HepG2 (cell line): ENCODE measurements around the gene DAB2. TPM values are rescaled to one million over a fixed set of nuclear protein-coding genes. Genes with fewer than 3 reads are reported as not detected.

Source experiments
- CREM ChIP-seq, 2 experiments: sonication (generic) in 1 of 2; formaldehyde crosslinking in 1 of 2; IDR thresholded peaks; 2 replicates each; pipeline versions ENCODE4 v1.4.0 to v1.6.1; 2016 to 2020; ENCODE audit warnings: antibody characterized with exemption in 1 of 2, mild to moderate bottlenecking in 1 of 2, missing genetic modification reagents in 1 of 2
- EZH2 ChIP-seq: conservative IDR thresholded peaks from 2 replicates; pipeline ENCODE4 v1.6.1; 2012; ENCODE audit warnings: mild to moderate bottlenecking, low read depth, low read length, moderate library complexity
- FOXM1 ChIP-seq: sonication (generic); formaldehyde crosslinking; IDR thresholded peaks from 2 replicates; pipeline ENCODE4 v1.5.0; 2020; ENCODE audit warnings: missing genetic modification reagents
- HDAC2 ChIP-seq: sonication (generic); formaldehyde crosslinking; IDR thresholded peaks from 2 replicates; pipeline ENCODE4 v1.4.0; 2020; ENCODE audit warnings: missing genetic modification reagents
- MYC ChIP-seq: sonication (generic); formaldehyde crosslinking; IDR thresholded peaks from 2 replicates; pipeline ENCODE4 v1.9.0; 2021; ENCODE audit warnings: missing genetic modification reagents, borderline replicate concordance
- PHF8 ChIP-seq: sonication (generic); formaldehyde crosslinking; IDR thresholded peaks from 2 replicates; pipeline ENCODE4 v1.5.0; 2020; ENCODE audit warnings: missing genetic modification reagents
- STAT5B ChIP-seq: sonication (generic); formaldehyde crosslinking; IDR thresholded peaks from 2 replicates; pipeline ENCODE4 v1.4.0; 2020; ENCODE audit warnings: missing genetic modification reagents
- TAF15 ChIP-seq: fragments of 200-400 bp; formaldehyde crosslinking; IDR thresholded peaks from one replicate; pipeline ENCODE4 v1.6.1; 2018; ENCODE audit warnings: mild to moderate bottlenecking, low read depth, low read length; ENCODE audit not compliant: poor library complexity, severe bottlenecking
- TCF7 ChIP-seq: sonication (generic); IDR thresholded peaks from 2 replicates; pipeline ENCODE4 v1.6.1; 2016; ENCODE audit warnings: antibody characterized with exemption, low read depth
- ZFP36 ChIP-seq: fragments of 150-350 bp; IDR thresholded peaks from 2 replicates; pipeline ENCODE4 v1.6.1; 2018; ENCODE audit warnings: borderline replicate concordance, low read length, low read depth; ENCODE audit not compliant: partially characterized antibody
- ZFX ChIP-seq: sonication (generic); formaldehyde crosslinking; IDR thresholded peaks from 2 replicates; pipeline ENCODE4 v1.4.0; 2020; ENCODE audit warnings: mild to moderate bottlenecking, low read depth, missing genetic modification reagents, moderate library complexity
- ZIK1 ChIP-seq: sonication (generic); formaldehyde crosslinking; IDR thresholded peaks from 2 replicates; pipeline ENCODE4 v1.5.0; 2020; ENCODE audit warnings: mild to moderate bottlenecking, low read depth, missing genetic modification reagents, borderline replicate concordance
- ZNF292 ChIP-seq: sonication (generic); formaldehyde crosslinking; IDR thresholded peaks from 2 replicates; pipeline ENCODE4 v1.8.1; 2022; ENCODE audit warnings: mild to moderate bottlenecking, low read depth, missing genetic modification reagents, borderline replicate concordance
- ZNF614 ChIP-seq: IDR thresholded peaks from 2 replicates; pipeline ENCODE4 v1.6.1; 2018; ENCODE audit warnings: missing biosample characterization, missing genetic modification reagents, inconsistent platforms, borderline replicate concordance
- polyA plus RNA-seq, 8 experiments: library from polyadenylated mRNA; depleted of rRNA in 3 of 8; stranded (reverse) in 7 of 8; unstranded in 1 of 8; fragments of >200 nt; fragmentation: Illumina TruSeq in 4 of 8; extraction: Trizol in 4 of 8; gene quantifications; 2 replicates each; pipeline versions ENCODE4 v1.2.1 to v1.2.3, GENCODE V29; 2011 to 2016; ENCODE audit warnings: low read depth in 4 of 8, missing spikeins in 1 of 8, mixed read lengths in 1 of 8; ENCODE audit not compliant: insufficient read depth in 1 of 8
- total RNA-seq, 5 experiments: library from RNA; depleted of rRNA; stranded (reverse); fragments of >200 nt; fragmentation: Illumina TruSeq; extraction: Trizol; gene quantifications; 2 replicates each; pipeline ENCODE4 v1.2.3, GENCODE V29; 2016; ENCODE audit warnings: low read depth in 1 of 5
- TF ChIP-seq, protein P1 (sequence below): fragments of 450-650 bp; IDR thresholded peaks from 2 replicates; pipeline ENCODE4 v1.6.1; 2017
- TF ChIP-seq, protein P2 (sequence below): sonication (generic); formaldehyde crosslinking; IDR thresholded peaks from 2 replicates; pipeline ENCODE4 v1.5.0; 2020; ENCODE audit warnings: mild to moderate bottlenecking, low read depth, missing genetic modification reagents, borderline replicate concordance
- TF ChIP-seq, protein P3 (sequence below): sonication (generic); formaldehyde crosslinking; IDR thresholded peaks from 2 replicates; pipeline ENCODE4 v1.5.0; 2020; ENCODE audit warnings: mild to moderate bottlenecking, missing genetic modification reagents
- TF ChIP-seq, protein P4 (sequence below): sonication (generic); formaldehyde crosslinking; IDR thresholded peaks from 2 replicates; pipeline ENCODE4 v1.8.1; 2023; ENCODE audit warnings: mild to moderate bottlenecking, inconsistent platforms, moderate library complexity, missing genetic modification reagents, borderline replicate concordance
- TF ChIP-seq, protein P5 (sequence below): sonication (generic); formaldehyde crosslinking; IDR thresholded peaks from 2 replicates; pipeline ENCODE4 v1.4.0; 2020; ENCODE audit warnings: missing genetic modification reagents, borderline replicate concordance

Gene DAB2
- total and polyA plus RNA-seq, 2 of the 13 experiments (the other 11 are each of a cell fraction or from before 2014, with no cell fraction given), result 6.4 to 6.5 TPM

DNA sequence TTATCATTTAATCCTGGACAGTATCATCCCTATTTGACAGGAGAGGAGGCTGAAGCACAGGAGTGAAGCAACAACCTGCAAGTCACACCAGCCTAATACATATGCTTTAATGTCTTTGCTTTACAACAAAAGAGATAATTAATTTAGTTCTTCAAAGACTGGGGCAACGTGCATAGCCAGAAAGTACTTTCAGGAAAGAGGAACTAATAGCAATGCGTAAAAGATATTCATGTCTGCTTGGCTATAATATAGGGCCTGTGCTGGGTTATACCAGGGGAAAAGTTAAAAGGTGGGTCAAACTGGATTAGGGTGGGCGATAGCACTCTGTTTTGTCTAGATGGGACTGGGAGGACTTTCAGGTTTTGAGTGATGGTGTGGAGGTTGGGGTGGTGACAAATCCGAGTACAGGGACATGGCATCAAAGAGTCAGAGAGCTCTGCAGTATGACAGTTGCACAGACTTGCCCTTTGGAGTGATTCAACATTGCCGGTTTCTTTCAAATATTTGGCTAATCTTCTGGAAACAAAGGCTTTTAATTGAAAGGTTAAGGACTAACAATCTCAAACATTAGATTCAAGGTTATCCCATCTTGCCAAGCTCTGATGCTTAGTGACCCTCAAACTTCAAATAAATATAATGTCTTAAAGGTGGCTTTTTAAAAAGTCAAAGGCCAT, 11.9 kb downstream of the DAB2 start (continued):
- TF ChIP-seq ZNF614 (CRISPR knock-in tag), result no peak
- TF ChIP-seq, protein P1, sequence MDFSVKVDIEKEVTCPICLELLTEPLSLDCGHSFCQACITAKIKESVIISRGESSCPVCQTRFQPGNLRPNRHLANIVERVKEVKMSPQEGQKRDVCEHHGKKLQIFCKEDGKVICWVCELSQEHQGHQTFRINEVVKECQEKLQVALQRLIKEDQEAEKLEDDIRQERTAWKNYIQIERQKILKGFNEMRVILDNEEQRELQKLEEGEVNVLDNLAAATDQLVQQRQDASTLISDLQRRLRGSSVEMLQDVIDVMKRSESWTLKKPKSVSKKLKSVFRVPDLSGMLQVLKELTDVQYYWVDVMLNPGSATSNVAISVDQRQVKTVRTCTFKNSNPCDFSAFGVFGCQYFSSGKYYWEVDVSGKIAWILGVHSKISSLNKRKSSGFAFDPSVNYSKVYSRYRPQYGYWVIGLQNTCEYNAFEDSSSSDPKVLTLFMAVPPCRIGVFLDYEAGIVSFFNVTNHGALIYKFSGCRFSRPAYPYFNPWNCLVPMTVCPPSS, result no peak
- TF ChIP-seq PHF8 (CRISPR knock-in tag), result no peak
- TF ChIP-seq, protein P2, sequence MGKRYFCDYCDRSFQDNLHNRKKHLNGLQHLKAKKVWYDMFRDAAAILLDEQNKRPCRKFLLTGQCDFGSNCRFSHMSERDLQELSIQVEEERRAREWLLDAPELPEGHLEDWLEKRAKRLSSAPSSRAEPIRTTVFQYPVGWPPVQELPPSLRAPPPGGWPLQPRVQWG, result no peak
- no peak for TF ChIP-seq ZFX (CRISPR knock-in tag)
- TF ChIP-seq, protein P3, sequence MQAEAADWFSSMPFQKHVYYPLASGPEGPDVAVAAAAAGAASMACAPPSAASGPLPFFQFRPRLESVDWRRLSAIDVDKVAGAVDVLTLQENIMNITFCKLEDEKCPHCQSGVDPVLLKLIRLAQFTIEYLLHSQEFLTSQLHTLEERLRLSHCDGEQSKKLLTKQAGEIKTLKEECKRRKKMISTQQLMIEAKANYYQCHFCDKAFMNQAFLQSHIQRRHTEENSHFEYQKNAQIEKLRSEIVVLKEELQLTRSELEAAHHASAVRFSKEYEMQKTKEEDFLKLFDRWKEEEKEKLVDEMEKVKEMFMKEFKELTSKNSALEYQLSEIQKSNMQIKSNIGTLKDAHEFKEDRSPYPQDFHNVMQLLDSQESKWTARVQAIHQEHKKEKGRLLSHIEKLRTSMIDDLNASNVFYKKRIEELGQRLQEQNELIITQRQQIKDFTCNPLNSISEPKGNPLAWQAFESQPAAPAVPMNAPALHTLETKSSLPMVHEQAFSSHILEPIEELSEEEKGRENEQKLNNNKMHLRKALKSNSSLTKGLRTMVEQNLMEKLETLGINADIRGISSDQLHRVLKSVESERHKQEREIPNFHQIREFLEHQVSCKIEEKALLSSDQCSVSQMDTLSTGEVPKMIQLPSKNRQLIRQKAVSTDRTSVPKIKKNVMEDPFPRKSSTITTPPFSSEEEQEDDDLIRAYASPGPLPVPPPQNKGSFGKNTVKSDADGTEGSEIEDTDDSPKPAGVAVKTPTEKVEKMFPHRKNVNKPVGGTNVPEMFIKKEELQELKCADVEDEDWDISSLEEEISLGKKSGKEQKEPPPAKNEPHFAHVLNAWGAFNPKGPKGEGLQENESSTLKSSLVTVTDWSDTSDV (CRISPR knock-in tag), result no peak
- TF ChIP-seq EZH2, result no peak
- TF ChIP-seq STAT5B, result no peak
- peak; percentile 63 for TF ChIP-seq CREM (IDR thresholded peaks at IDR 0.05)
- TF ChIP-seq CREM (CRISPR knock-in tag; IDR thresholded peaks at IDR 0.05), result no peak
- no peak for TF ChIP-seq FOXM1 (CRISPR knock-in tag)
- TF ChIP-seq, protein P4, sequence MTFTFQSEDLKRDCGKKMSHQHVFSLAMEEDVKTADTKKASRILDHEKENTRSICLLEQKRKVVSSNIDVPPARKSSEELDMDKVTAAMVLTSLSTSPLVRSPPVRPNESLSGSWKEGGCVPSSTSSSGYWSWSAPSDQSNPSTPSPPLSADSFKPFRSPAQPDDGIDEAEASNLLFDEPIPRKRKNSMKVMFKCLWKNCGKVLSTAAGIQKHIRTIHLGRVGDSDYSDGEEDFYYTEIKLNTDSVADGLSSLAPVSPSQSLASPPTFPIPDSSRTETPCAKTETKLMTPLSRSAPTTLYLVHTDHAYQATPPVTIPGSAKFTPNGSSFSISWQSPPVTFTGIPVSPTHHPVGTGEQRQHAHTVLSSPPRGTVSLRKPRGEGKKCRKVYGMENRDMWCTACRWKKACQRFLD (CRISPR knock-in tag), result no peak
- TF ChIP-seq ZFP36, result no peak
- peak; percentile 77 for TF ChIP-seq TCF7
- TF ChIP-seq MYC (CRISPR knock-in tag), result no peak
- TF ChIP-seq, protein P5, sequence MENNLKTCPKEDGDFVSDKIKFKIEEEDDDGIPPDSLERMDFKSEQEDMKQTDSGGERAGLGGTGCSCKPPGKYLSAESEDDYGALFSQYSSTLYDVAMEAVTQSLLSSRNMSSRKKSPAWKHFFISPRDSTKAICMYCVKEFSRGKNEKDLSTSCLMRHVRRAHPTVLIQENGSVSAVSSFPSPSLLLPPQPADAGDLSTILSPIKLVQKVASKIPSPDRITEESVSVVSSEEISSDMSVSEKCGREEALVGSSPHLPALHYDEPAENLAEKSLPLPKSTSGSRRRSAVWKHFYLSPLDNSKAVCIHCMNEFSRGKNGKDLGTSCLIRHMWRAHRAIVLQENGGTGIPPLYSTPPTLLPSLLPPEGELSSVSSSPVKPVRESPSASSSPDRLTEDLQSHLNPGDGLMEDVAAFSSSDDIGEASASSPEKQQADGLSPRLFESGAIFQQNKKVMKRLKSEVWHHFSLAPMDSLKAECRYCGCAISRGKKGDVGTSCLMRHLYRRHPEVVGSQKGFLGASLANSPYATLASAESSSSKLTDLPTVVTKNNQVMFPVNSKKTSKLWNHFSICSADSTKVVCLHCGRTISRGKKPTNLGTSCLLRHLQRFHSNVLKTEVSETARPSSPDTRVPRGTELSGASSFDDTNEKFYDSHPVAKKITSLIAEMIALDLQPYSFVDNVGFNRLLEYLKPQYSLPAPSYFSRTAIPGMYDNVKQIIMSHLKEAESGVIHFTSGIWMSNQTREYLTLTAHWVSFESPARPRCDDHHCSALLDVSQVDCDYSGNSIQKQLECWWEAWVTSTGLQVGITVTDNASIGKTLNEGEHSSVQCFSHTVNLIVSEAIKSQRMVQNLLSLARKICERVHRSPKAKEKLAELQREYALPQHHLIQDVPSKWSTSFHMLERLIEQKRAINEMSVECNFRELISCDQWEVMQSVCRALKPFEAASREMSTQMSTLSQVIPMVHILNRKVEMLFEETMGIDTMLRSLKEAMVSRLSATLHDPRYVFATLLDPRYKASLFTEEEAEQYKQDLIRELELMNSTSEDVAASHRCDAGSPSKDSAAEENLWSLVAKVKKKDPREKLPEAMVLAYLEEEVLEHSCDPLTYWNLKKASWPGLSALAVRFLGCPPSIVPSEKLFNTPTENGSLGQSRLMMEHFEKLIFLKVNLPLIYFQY (CRISPR knock-in tag), result no peak
- TF ChIP-seq HDAC2 (CRISPR knock-in tag), result 0 out of 2 replicates have a peak, but pooled peaks have one; percentile 20
- TF ChIP-seq TAF15, result no peak
- TF ChIP-seq ZIK1 (CRISPR knock-in tag), result no peak
- TF ChIP-seq ZNF292 (CRISPR knock-in tag), result 0 out of 2 replicates have a peak, but pooled peaks have one; percentile 33
